ENCODE results near the gene SKIL.

DNA sequence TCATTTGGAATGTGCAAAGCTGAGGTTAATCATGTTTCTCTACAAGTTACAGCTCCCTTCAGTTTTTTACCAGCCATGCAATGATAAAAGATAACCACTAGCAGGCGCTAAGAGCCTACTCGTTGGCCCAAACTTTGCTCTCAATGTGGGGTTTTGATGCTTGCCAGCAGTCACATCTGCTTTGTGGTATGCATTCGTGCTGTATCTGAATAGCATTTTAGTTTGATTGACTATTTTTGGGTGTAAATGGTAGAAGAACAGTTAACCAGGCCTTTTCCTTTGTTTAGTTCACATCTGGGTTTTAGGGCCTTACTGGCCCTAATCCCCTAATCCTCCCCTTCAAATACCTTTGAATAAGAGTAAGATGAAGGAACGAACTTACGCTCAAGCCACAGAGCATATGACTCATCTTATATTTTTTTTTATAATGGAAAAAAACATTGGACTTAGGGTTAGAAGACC lies 56.7 kb downstream of the SKIL start:
- TF ChIP-seq EZH2 (IDR thresholded peaks at IDR 0.05; ENCODE audit: borderline replicate concordance, insufficient read depth, low read depth, low read length, poor library complexity, severe bottlenecking) = no peak
- peak; percentile 92 for TF ChIP-seq CTCF (IDR thresholded peaks at IDR 0.05)
